ENCODE results near the gene MYOD1.

Gene MYOD1

DNA sequence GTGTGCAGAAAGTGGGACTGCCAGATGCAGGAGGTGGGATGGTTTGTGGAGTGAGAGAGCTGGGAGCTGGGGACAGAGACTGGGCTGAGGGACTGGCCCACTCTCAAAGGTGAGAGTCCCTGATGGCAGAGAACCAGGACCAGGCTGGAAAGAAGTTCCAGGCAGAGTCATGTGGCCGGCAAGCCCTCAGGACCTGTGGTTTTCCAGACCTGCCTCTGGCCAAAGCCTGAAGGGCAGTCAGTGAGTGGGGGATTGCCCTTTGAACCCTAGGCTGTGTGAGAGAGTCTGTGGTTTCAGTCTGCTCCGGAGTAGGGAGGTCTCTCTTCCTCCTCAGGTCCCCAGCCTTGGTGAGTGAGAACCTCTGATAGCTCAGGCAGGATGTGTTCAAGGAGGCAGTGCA is 32.2 kb downstream of the MYOD1 start:
- no peak for DNase-seq

- no peak for DNase-seq
Measured at GRCh38 chr11:17752144-17752543, 32.8 kb downstream of the MYOD1 start.

- no peak for DNase-seq
Measured at GRCh38 chr11:17753153-17753552, 33.8 kb downstream of the MYOD1 start.

DNA sequence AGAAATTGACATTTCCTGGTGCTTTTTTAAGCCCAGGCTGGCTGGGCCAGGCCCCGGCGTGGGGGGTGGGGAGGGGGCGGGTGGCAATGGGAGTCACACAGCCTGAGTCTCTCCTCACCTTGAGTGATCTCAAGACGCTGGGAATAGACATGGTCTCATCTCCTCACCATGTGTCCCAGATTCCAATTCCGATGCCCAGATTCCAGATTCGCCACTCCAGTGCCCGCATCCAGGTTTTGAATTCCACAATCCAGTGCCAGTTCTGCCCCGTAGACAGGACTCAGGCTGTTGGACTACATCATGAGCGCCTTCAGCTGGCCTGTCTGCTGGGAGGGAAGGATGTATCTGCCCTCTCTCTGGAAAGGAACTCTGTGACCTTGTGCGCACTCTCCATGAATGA is 34.3 kb downstream of the MYOD1 start:
- no peak for DNase-seq

GRCh38 chr11:17755891-17756290 is 36.5 kb downstream of the MYOD1 start:
- DNase-seq = no peak

DNA sequence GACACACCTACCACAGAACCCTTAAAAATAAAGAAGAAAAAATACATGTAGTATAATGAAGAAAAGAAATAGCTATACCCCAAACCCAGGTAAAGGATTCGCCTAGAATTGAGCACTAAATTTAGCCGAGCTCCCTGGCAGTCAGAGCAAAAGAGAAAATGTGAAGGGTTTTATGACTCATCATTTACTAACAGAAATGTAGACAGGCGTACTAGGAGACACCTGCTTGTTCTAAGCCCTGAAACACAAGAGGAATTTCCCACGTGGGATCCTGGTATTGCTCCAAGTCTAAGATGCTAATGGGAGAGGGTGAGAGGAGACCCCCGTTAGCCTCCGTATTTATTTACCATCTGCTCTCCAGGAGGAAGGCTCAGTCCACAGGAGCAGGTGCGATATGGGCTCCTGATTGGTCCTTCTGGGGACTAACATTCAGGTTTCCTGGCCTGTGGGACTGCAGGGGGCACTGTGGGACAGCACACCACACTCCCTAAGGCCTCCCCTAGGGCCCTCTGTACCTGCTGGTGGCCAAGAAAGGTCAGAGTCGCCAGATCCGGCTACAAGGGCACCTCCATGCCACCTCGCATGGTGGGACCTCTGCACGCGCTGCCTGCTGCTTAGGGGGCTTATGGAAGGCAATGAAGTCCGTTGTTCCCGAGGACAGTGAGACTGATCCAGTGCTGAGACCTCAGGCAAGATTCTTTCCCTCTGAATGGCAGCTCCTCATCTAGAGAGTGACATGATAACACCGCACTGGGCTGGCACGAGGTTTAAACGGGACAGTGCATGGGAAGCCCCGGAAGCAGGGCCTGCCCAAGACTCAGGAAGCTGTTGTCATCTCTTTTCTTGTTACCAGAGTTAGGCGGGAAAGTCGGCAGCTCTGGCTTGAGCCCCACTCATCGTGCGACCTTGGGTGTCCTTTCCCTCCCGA is 41.0 kb downstream of the MYOD1 start:
- DNase-seq = no peak

DNA sequence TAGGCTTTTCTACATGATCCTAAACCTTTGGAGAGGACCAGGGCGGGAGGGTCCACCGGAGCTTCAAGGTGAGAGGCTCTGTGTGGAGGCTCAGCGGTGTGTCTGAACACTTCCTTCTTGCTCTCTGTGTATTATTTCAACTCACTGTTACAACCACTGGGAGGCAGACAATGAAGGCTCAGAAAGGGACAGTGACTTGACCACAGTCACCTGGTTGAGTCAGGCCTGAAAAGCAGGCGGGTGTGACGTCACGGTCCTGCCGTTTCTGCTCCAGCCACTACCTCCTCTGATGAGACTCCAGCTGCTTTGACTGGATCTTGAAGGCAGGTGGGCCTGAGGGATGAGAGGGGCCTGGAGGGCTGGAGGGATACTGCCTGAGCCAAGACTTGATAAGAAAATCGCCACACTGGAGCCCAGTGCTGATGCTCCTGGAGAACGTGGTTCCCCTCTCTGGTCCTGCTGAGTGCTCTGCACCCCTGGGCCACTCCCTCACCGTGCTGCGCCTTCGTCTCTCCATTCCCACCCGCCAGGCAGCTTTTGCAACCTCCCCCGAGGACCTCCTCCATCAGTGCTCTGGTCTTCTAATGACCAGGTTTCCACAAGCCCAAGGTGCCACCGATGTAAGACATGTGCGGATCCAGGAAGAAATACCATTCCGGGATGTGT is 43.1 kb downstream of the MYOD1 start:
- no peak for DNase-seq

DNA sequence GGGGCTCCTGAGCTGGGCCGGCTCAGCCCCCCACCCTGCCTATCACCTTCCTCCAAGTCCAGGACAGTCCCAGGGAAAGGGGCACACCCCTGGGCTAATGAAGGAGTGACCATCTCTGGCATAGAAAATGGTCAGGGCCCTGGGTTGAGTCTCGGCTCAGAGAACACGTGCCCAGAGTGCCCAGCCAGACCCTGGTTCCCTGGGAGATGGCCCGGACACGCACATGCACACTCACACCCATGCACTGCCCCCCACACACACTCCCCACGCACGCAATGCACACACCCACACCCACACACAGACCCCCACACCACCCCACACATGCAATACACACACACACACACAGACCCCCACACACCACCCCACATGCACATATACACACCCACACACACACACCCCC is 43.9 kb downstream of the MYOD1 start:
- no peak for DNase-seq

DNA sequence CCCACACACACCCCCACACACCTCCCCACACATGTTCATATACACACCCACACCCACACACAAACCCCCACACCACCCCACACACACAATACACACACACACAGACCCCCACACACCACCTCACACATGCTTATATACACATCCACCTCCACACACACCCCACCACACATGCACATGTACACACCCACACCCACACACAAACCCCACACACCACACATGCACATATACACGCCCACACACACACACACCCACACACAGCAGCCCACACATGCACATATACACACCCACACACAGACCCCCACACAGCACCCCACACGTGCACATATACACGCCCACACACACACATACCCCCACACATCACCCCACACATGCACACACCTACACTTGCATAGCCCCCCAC is 44.3 kb downstream of the MYOD1 start:
- DNase-seq = no peak

DNA sequence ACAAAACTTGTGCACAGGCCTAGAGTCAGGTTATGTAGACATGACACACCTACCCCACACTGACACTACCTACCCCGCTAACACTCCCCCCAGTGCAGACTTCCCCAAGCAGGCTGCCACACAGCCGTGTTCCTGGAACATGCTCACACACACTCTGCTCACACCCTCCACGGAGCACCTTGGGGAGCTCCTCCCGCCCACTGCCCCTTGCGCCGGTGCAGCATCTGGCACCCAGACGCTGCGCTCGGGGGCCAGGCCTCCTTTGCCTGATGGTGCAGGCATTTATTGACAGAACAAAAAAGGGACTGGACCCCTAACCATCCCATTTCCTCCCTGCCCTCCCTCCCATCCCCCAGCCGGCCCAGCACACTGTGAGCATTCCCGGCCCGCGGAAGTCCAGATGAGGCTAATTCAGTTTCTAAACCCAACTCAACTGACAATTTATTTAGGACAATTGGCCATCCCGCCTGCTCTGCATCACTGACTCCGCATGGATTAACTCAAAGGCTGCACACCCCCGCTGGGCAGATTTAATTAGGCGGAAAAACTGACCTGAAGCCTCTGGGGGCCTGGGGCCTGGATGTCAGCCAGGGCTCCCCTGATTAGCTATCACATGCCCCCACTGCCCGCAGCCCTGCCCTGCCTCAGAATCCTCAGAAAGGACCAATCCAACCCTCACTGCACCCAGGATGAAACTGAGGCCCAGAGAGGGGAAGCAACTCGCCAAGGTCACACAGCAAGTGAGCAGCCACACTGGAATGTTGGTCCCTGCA is 45.3 kb downstream of the MYOD1 start:
- DNase-seq = no peak

- DNase-seq = no peak
Measured at GRCh38 chr11:17765356-17766072, 46.1 kb downstream of the MYOD1 start.

GRCh38 chr11:17766073-17766359 is 46.6 kb downstream of the MYOD1 start:
- DNase-seq = no peak

GRCh38 chr11:17766590-17766989 is 47.2 kb downstream of the MYOD1 start:
- DNase-seq = no peak

GRCh38 chr11:17767301-17767885 is 48.0 kb downstream of the MYOD1 start:
- DNase-seq = no peak

DNA sequence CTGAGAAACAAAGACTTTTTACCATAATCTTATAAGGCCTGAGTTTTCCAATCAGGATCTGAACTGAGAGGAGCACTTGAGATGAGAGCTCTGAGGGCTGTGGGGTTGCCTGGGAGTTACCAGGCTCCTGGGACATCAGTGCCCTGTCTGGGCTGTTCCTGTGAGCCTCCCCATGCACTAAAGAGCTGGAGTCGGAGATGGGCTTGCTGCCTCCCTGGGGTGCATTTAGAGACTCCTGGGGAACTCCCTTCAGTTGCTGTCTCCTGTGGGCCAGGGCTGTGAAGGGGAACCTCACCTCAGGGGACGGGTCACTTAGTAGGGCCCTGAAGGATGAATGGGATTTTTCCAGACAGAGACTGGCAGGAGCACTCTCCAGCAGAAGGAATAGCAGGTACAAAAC is 48.5 kb downstream of the MYOD1 start:
- DNase-seq = no peak

DNA sequence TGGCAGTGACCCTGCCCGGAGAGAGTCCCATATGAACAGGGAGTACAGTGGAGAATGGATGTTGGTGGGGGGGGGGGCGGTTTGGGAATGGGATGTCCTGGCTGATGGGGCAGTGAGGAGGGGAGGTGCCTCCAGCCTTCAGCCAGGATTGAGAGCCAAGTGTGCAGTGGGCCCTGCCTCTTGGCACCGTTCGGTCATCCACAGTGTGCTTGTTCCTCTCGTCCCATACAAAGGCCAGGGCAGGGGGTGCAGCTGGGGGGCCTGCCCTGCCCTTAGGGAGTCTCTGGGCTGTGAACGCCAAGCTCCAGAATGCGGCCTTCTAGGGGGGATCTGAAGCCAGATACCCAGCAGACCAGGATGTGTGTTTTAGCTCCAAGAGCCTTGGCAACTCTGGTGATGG is 49.2 kb downstream of the MYOD1 start:
- DNase-seq = no peak

GRCh38 chr11:17769218-17769617 is 49.8 kb downstream of the MYOD1 start:
- no peak for DNase-seq

- DNase-seq = no peak
Measured at GRCh38 chr11:17770048-17770652, 50.8 kb downstream of the MYOD1 start.

DNA sequence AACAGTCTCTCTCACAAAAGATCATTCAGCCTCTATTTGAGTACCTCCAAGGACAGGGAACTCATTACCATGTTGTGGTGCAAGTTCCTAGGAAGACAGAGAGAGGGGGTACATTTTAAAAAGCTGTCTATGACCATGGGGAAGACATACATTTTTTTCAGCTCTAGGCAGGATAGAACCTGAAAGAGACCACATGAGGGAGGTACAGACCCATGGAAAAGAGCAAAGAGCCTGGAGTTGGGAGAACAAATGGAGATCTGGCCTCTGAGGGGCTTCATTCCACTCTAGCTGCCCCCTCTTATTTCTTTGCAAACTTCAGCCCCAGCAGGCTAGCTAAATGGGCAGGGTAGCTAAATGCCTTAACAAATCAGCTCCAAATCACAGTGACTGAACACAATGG is 51.5 kb downstream of the MYOD1 start:
- DNase-seq = no peak

- DNase-seq = no peak
Measured at GRCh38 chr11:17771415-17771814, 52.0 kb downstream of the MYOD1 start.

All from stimulated activated naive CD4-positive, alpha-beta T cell (primary cell).